HG03575 (cell line): ENCODE results near the gene CMKLR1.

ENCODE experiments used
- ATAC-seq: cut with Tn5 transposase; IDR thresholded peaks from one replicate; pipeline ENCODE4 v1.9.1; 2021; ENCODE audit not compliant: unreplicated experiment, insufficient number of reproducible peaks, low FRiP score; ENCODE audit errors: extremely low read depth

CMKLR1 gene

GRCh38 chr12:108364879-108365278 is 25.8 kb upstream of the CMKLR1 start:
- no peak for ATAC-seq

- ATAC-seq: no peak
Measured at GRCh38 chr12:108363565-108363964, 24.5 kb upstream of the CMKLR1 start.

DNA sequence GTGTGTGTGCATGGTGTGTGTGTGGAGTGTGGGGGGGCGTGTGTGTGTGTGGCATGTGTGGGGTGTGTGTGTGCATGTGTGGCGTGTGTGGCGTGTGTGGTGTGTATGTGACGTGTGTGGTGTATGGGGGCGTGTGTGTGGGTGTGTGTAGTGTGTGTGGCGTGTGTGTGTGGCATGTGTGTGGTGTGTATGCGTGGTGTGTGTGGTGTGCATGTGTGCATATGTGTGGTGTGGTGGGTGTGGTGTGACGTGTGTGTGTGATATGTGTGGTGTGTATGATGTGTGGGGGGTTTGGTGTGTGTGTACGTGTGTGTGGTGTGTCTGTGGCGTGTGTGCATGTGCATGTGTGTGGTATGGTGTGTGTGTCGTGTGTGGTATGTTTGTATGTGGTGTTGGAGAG is 24.1 kb upstream of the CMKLR1 start:
- no peak for ATAC-seq

- ATAC-seq: no peak
Measured at GRCh38 chr12:108361606-108362005, 22.5 kb upstream of the CMKLR1 start.

GRCh38 chr12:108360487-108360886 is 21.4 kb upstream of the CMKLR1 start:
- no peak for ATAC-seq

GRCh38 chr12:108360057-108360456 is 20.9 kb upstream of the CMKLR1 start:
- no peak for ATAC-seq

DNA sequence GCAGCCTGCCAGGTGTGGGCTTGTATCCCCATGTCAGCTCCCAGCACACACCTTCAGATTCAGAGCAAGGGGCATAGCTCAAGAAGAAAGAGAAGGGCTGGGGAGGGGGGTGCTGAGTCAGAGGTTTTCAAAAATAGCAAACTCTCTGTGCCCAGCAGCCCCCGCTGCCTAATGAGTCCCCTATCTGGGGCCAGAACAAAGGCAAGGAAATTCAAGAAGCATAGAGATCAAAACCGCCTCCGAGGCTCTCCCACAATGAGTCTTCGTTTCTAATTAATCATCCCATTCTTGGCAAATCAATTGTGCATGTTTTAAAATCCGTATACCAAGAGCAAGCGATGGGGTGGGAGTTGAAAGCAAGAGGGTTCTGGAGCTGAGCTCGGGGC is 19.5 kb upstream of the CMKLR1 start:
- ATAC-seq: no peak

GRCh38 chr12:108357834-108358579 is 18.9 kb upstream of the CMKLR1 start:
- no peak for ATAC-seq

DNA sequence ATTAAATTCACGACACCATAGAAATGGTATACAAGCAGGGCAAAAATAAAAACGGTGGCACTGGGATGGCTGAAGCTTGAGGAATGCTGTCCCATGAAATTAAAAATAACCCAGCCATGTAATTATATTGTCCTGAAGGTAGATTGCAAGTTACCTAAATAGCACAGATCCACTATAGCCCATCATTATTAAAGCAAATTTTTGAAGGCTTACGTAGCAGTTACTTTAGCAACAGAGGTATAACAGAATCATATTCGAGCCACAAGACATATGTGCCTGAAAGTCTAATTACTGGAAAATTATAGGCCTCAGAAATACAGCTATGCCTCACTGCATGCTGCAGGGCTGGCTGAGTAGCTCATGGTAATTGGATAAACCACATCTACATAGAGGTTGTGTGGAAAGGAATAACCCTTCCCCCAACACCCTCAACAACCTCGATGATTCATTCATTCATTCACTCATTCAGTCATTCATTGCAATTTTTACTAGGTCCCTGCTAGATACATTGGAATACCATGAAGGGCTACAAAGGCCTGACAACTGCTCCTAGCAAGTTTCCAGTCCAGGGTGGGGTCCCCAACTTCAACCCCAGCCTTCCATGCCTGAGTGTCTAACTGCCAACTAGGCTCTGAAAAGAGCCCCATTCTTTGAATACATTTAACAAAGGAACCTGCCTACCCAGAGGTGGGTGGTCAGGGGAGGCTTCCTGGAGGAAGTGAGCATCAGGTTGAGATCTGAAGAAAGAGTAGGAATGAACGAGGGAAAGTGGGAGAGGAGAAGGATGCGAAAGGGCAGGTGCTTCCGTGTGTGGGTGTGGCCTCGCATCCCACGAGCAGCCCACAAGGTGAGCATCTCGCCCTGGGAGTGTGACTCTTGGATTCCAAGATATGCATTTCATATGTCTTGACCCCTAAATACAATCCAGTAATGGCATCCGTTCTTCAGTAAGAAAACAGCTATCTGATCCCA is 18.0 kb upstream of the CMKLR1 start:
- ATAC-seq: no peak

- no peak for ATAC-seq
Measured at GRCh38 chr12:108355069-108355468, 16.0 kb upstream of the CMKLR1 start.

DNA sequence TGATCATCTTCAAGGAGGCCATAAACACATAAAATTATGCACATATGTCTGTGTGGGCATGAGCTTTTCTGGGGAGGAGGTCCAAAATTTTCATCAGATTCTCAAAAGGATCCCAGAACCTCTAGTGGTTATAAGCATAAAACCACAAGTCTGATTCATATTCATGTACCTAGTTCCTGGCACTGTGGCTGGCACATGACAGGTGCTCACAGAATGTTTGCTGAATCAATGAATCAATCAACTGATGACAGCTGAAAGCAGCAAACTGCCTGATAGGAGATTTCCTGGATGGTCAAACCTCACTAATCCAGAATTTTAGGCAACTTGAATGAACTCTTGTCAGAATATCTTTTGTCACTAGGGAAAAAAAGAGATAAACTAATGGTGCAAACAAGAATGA is 13.5 kb upstream of the CMKLR1 start:
- ATAC-seq: no peak

GRCh38 chr12:108350511-108350910 is 11.4 kb upstream of the CMKLR1 start:
- no peak for ATAC-seq

- ATAC-seq: no peak
Measured at GRCh38 chr12:108349278-108349688, 10.2 kb upstream of the CMKLR1 start.

- no peak for ATAC-seq
Measured at GRCh38 chr12:108348842-108349241, 9.7 kb upstream of the CMKLR1 start.

DNA sequence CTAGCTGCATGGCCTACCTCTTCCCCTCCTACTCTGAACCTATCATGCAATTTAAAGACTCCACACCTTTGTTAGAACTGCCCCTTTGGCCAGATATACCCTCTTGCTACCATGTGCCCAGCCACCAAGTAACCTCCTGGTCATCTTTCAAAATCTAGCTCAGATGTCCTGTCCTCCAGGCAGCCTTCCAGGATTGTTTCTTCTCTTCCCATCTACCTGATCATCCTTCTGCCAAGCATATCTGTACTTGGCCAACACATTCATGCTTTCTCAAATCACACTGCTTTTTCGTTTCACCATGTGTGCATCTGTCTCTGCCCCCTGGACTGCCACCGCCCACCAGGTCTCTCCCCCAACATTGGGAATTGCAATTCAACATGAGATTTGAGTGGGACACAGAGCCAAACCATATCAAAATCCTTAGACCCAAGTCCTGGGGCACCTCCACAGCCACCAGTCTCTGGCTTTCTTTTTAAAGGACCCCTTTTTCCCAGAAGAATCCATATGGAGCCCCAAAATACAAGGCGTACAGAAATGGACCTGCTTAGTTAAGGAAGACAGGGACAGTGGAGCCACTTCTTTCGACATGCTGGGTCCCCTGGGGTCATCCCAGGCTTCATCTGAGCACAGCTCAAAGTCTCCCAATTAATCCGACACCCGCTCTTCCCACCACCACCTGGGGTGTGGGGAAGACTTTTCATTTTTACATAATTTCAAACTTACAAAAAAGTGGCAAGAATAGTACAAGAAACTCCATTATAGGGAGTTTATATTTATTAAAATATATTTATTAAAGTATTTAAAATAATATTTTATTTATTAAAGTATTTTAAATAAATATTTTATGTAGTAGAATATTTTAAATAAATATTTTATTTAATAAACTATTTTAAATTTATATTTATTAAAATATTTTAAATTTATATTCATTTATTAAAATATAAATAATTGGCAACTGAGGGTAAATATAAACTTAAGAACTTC is 7.9 kb upstream of the CMKLR1 start:
- ATAC-seq: no peak

GRCh38 chr12:108345716-108346633 is 6.9 kb upstream of the CMKLR1 start:
- no peak for ATAC-seq

DNA sequence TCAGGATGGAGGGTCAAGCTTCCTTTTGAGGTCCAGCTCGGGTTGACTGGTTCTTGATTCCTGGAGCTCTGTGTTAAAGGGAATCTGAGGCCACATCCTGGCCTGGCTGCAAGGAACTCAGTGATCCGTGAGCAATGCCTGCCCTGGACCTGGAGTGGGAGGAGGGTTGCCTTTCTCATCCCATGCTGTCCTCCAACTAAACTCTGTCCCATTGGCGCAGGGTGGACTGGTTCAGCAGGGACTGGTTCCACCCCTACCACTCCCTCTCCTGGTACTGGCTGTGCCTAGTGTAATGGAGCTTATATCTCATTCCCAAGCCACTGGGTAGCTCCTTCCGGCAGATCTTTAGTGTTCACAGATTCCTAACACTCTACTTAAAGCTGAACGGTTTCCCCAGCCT is 3.9 kb upstream of the CMKLR1 start:
- ATAC-seq: no peak
